Breast epithelium (tissue), 4 donors: ENCODE data around the gene SLC44A4. TPM values are rescaled to one million over a fixed set of nuclear protein-coding genes. Genes with fewer than 3 reads are reported as not detected.
A peak's percentile ranks its signal among the peaks of the same experiment; 100 is the strongest.

Source experiments
- DNase-seq, 2 donors: peaks; one replicate each; pipeline ENCODE4 v3.0.0-alpha.2; 2019; ENCODE audit warnings: low spot score in 2 of 2
- H3K27ac ChIP-seq, 2 donors: fragments of 200-600 bp; sonication (generic) in 1 of 2; one replicate each; pipeline ENCODE4 v1.5.1; 2016 to 2019; ENCODE audit warnings: mild to moderate bottlenecking in 1 of 2
- H3K27me3 ChIP-seq, 2 donors: fragments of 200-600 bp; sonication (generic) in 1 of 2; one replicate each; pipeline versions ENCODE4 v1.5.1 to v1.6.0; 2017 to 2019; ENCODE audit warnings: control low read depth in 1 of 2, mild to moderate bottlenecking in 1 of 2
- H3K36me3 ChIP-seq: fragments of 200-600 bp; one replicate; pipeline ENCODE4 v1.5.1; 2019
- H3K4me1 ChIP-seq, 2 donors: fragments of 200-600 bp; sonication (generic); one replicate each; pipeline ENCODE4 v1.5.1; 2016 to 2019; ENCODE audit warnings: control low read depth in 1 of 2
- H3K4me3 ChIP-seq, 3 donors: fragments of 200-600 bp; sonication (generic); 1 replicate in 2 of 3; 2 replicates in 1 of 3; pipeline ENCODE4 v1.5.1; 2016 to 2019; ENCODE audit warnings: mild to moderate bottlenecking in 3 of 3, moderate library complexity in 2 of 3
- H3K9me3 ChIP-seq, 2 donors: fragments of 200-600 bp; sonication (generic) in 1 of 2; one replicate each; pipeline ENCODE4 v1.5.1; 2016 to 2019; ENCODE audit warnings: control low read depth in 1 of 2
- CTCF ChIP-seq, 3 donors: fragments of 450-650 bp; IDR thresholded peaks; one replicate each; pipeline ENCODE4 v1.5.1; 2016 to 2017; ENCODE audit warnings: antibody characterized with exemption in 3 of 3, mild to moderate bottlenecking in 3 of 3, moderate library complexity in 3 of 3
- POLR2A ChIP-seq: fragments of 450-650 bp; IDR thresholded peaks from one replicate; pipeline ENCODE4 v1.6.1; 2016; ENCODE audit warnings: antibody characterized with exemption, mild to moderate bottlenecking, moderate library complexity
- POLR2AphosphoS5 ChIP-seq, 3 donors: sonication (generic); formaldehyde crosslinking; IDR thresholded peaks; one replicate each; pipeline ENCODE4 v1.6.1; 2017; ENCODE audit warnings: antibody characterized with exemption in 3 of 3
- intact Hi-C: fragments of 100-400 bp; cut with DNase I; formaldehyde crosslinking; loops from one replicate; pipeline ENCODE4 v1.15.1; 2023; ENCODE audit warnings: low total_unique reads
- total RNA-seq, 3 donors: library from RNA; depleted of rRNA; stranded (reverse); fragments of >200 nt; gene quantifications; one replicate each; pipeline ENCODE4 v1.1.0, GENCODE V29; 2016

Gene SLC44A4
- total RNA-seq, 3 donors from 2014 or later, result 0.32 to 35.4 (median 10.5) TPM

GRCh38 chr6:31905041-31905440, 26.2 kb upstream of the SLC44A4 start:
- no peak for TF ChIP-seq CTCF (IDR thresholded peaks at IDR 0.05)
- no peak for TF ChIP-seq POLR2AphosphoS5 (IDR thresholded peaks at IDR 0.05)
- no peak for TF ChIP-seq POLR2A
- H3K27me3 ChIP-seq, result no peaks in the 10 kb centered on the region
- H3K9me3 ChIP-seq, result no peaks in the 10 kb centered on the region
- no peak overlapping the region for H3K27ac ChIP-seq
- no peaks in the 10 kb centered on the region for H3K36me3 ChIP-seq
- intact Hi-C loops, result no loop called here
- H3K4me1 ChIP-seq, result no peaks in the 10 kb centered on the region
- H3K4me3 ChIP-seq, result no peak overlapping the region
- DNase-seq, result no peak

GRCh38 chr6:31903957-31904356, 25.2 kb upstream of the SLC44A4 start:
- no peaks in the 10 kb centered on the region for H3K36me3 ChIP-seq
- H3K27me3 ChIP-seq, result no peaks in the 10 kb centered on the region
- TF ChIP-seq CTCF (IDR thresholded peaks at IDR 0.05), result no peak
- no peak for TF ChIP-seq POLR2AphosphoS5 (IDR thresholded peaks at IDR 0.05)
- no peak for TF ChIP-seq POLR2A
- H3K9me3 ChIP-seq, result no peaks in the 10 kb centered on the region
- H3K4me3 ChIP-seq, result no peak overlapping the region
- peaks cover 0 to under 1% of the 10 kb centered on the region in 2 donors for H3K4me1 ChIP-seq
- no peak overlapping the region for H3K27ac ChIP-seq
- intact Hi-C loops, result no loop called here
- no peak for DNase-seq

- TF ChIP-seq POLR2AphosphoS5 (IDR thresholded peaks at IDR 0.05) (peak in 2 of 3 donors; percentile 42 to 54), POLR2A (no peak), CTCF (IDR thresholded peaks at IDR 0.05) (peak in 1 of 3 donors; percentile 8)
- intact Hi-C loops, result loop anchor here (2.0 kb wide), 1 partner anchor 69 kb away; no protein-coding TSS in a partner anchor
- Histone ChIP-seq H3K4me3 (peak within 1 kb of the TSS; percentile 59 to 80 (median 76)), H3K27ac (peak within 1 kb of the TSS; percentile 82 to 83), H3K9me3 (no peaks in the 10 kb centered on the region), H3K4me1 (peaks cover 0 to 4% of the 10 kb centered on the region in 2 donors), H3K27me3 (no peaks in the 10 kb centered on the region), H3K36me3 (no peaks in the 10 kb centered on the region)
- peak; percentile 88 to 93 for DNase-seq
Observed at GRCh38 chr6:31901953-31902643, 23.3 kb upstream of the SLC44A4 start, which contains the start of gene ZBTB12. Gene ZBTB12, minus strand, starts transcription at chr6:31902086. Its CDS starts 781 bp downstream, at chr6:31901305.

GRCh38 chr6:31901415-31901952, 22.7 kb upstream of the SLC44A4 start:
- peak overlapping the region; percentile 82 to 83 for H3K27ac ChIP-seq
- H3K36me3 ChIP-seq, result no peaks in the 10 kb centered on the region
- no peaks in the 10 kb centered on the region for H3K9me3 ChIP-seq
- peak in 1 of 2 donors; percentile 40 for DNase-seq
- H3K4me1 ChIP-seq, result peaks cover 0 to 4% of the 10 kb centered on the region in 2 donors
- H3K4me3 ChIP-seq, result peak overlapping the region; percentile 59 to 80 (median 76)
- TF ChIP-seq POLR2A (no peak), CTCF (IDR thresholded peaks at IDR 0.05) (no peak), POLR2AphosphoS5 (IDR thresholded peaks at IDR 0.05) (no peak)
- intact Hi-C loops, result loop anchor here (2.0 kb wide), 1 partner anchor 69 kb away; no protein-coding TSS in a partner anchor
- no peaks in the 10 kb centered on the region for H3K27me3 ChIP-seq

- TF ChIP-seq CTCF (IDR thresholded peaks at IDR 0.05) (no peak), POLR2AphosphoS5 (IDR thresholded peaks at IDR 0.05) (peak in 1 of 3 donors; percentile 21)
- no peak for DNase-seq
- Histone ChIP-seq H3K9me3 (no peaks in the 10 kb centered on the region), H3K27me3 (no peaks in the 10 kb centered on the region), H3K4me3 (peak overlapping the region; percentile 59 to 80 (median 76)), H3K4me1 (peaks cover 0 to 4% of the 10 kb centered on the region in 2 donors), H3K27ac (peak overlapping the region; percentile 82 to 83), H3K36me3 (no peaks in the 10 kb centered on the region)
- intact Hi-C loops, result loop anchor here (2.0 kb wide), 1 partner anchor 70 kb away; no protein-coding TSS in a partner anchor
Observed at GRCh38 chr6:31900917-31901414, 22.2 kb upstream of the SLC44A4 start.
